Measurements from ENCODE around the gene ARHGAP26.
A peak's percentile ranks its signal among the peaks of the same experiment; 100 is the strongest.

The ARHGAP26 gene

DNA sequence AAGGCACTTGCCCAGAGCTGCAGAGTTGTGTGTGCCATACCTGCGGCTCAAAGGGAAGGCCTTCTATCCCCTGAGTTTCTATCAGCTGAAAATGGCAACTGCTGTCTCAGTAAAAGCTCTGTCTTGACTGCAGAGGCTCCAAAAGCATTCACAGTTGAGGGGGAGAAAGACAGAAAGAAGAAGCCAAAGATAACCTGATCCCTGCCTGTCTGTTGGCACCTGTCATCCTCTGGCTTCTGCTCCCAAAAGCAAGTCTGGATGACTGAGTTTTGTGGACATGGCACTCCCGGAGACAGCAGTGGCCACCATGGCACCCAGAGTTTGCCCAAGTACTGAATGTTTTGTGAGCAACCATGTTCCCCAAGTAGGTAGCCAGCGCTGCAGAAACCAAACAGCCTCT lies 456.7 kb downstream of the ARHGAP26 start:
- H3K4me2 ChIP-seq (ENCODE audit: low read length), result no peak overlapping the region
- H3K9me3 ChIP-seq (replicated peaks; ENCODE audit: low read length), result no peaks in the 10 kb centered on the region
- H3K27me3 ChIP-seq (ENCODE audit: control insufficient read depth, insufficient read depth, low read length), result no peaks in the 10 kb centered on the region
- H3K4me1 ChIP-seq (ENCODE audit: control insufficient read depth, insufficient read depth, low read length), result peaks cover 14% of the 10 kb centered on the region
- H3K4me3 ChIP-seq (ENCODE audit: low read length), result no peak overlapping the region
- H3K36me3 ChIP-seq (ENCODE audit: insufficient read depth, low read length), result no peaks in the 10 kb centered on the region
- H3K9ac ChIP-seq (ENCODE audit: low read depth, low read length), result no peak overlapping the region

GRCh38 chr5:143227301-143227700 lies 457.1 kb downstream of the ARHGAP26 start:
- Histone ChIP-seq H3K27me3 (ENCODE audit: control insufficient read depth, insufficient read depth, low read length) (no peaks in the 10 kb centered on the region), H3K36me3 (ENCODE audit: insufficient read depth, low read length) (no peaks in the 10 kb centered on the region), H3K4me1 (ENCODE audit: control insufficient read depth, insufficient read depth, low read length) (peaks cover 14% of the 10 kb centered on the region), H3K4me2 (ENCODE audit: low read length) (no peak overlapping the region), H3K9me3 (replicated peaks; ENCODE audit: low read length) (no peaks in the 10 kb centered on the region), H3K4me3 (ENCODE audit: low read length) (no peak overlapping the region), H3K9ac (ENCODE audit: low read depth, low read length) (no peak overlapping the region)

GRCh38 chr5:143228597-143229293 lies 458.6 kb downstream of the ARHGAP26 start:
- H3K4me1 ChIP-seq (ENCODE audit: control insufficient read depth, insufficient read depth, low read length), result peaks cover 18% of the 10 kb centered on the region
- H3K27me3 ChIP-seq (ENCODE audit: control insufficient read depth, insufficient read depth, low read length), result no peaks in the 10 kb centered on the region
- no peaks in the 10 kb centered on the region for H3K9me3 ChIP-seq (replicated peaks; ENCODE audit: low read length)
- H3K4me3 ChIP-seq (ENCODE audit: low read length), result no peak overlapping the region
- no peak overlapping the region for H3K9ac ChIP-seq (ENCODE audit: low read depth, low read length)
- no peak overlapping the region for H3K4me2 ChIP-seq (ENCODE audit: low read length)
- no peaks in the 10 kb centered on the region for H3K36me3 ChIP-seq (ENCODE audit: insufficient read depth, low read length)

DNA sequence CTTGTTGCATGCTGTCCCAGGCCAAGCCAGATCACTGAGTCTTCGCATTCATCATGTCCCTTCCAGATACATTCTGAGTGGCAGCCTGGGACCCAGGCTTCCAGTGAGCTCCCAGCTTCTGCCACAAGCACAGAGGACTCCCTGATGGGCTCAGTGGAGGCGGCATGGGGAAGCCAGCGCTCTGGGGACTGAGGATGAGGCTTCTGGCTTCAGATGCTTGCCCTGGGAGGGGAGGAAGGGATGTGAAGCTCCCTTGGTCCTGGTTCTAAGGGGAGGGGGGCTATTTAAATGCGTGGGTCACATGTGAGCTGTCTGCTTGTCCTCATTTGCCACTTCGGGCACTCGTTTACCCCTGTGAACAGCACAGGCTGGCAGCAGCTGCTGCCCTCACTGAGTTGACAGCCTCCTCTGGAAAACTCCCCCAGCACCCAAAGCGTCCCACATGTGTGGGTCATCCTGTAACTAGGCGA lies 459.3 kb downstream of the ARHGAP26 start:
- no peaks in the 10 kb centered on the region for H3K9me3 ChIP-seq (replicated peaks; ENCODE audit: low read length)
- H3K4me2 ChIP-seq (ENCODE audit: low read length), result no peak overlapping the region

DNA sequence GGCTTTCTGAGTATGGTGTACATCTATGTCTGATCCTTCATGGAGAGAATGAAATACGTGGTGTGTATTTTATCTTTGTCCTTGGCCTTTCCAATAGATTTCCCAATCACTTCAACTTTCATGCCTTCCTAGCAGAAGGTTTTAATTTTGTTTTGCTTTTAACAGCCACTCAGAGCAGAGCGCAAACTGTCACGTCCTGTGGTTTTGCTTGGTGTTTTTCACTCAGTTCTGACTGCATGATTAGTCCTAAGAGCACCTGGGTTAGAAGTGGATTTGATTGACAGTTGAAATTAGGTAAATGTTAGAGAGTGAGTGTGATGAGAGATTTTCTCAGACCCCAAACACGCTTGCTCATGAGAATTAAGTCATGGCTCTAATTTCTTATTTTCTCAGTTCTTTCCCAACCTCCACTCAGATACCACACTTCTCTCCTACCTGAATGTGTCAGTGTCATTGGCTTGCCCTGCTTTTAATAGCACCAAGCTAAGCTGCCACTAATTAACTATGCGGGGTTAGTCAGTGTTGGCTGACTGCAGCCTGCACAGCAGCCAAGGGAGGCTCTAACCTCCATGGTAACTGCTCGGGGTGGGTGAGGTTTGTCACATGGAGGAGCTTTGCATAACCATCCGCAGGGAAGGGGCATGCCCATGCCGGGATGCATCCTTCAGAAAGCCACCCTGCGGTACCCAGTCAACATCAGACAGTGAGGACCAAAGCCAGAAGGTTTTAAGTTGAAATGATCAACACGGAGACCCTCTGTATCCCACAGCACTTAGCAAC lies 459.9 kb downstream of the ARHGAP26 start:
- Histone ChIP-seq H3K4me1 (ENCODE audit: control insufficient read depth, insufficient read depth, low read length) (peaks cover 21% of the 10 kb centered on the region), H3K4me2 (ENCODE audit: low read length) (peak overlapping the region; percentile 1), H3K4me3 (ENCODE audit: low read length) (no peak overlapping the region), H3K9me3 (replicated peaks; ENCODE audit: low read length) (no peaks in the 10 kb centered on the region), H3K36me3 (ENCODE audit: insufficient read depth, low read length) (no peaks in the 10 kb centered on the region), H3K27me3 (ENCODE audit: control insufficient read depth, insufficient read depth, low read length) (no peaks in the 10 kb centered on the region), H3K9ac (ENCODE audit: low read depth, low read length) (no peak overlapping the region)

More for the DNA sequence above, 459.3 kb downstream of the ARHGAP26 start:
- no peak overlapping the region for H3K4me3 ChIP-seq (ENCODE audit: low read length)
- no peak overlapping the region for H3K9ac ChIP-seq (ENCODE audit: low read depth, low read length)
- H3K36me3 ChIP-seq (ENCODE audit: insufficient read depth, low read length), result no peaks in the 10 kb centered on the region
- no peaks in the 10 kb centered on the region for H3K27me3 ChIP-seq (ENCODE audit: control insufficient read depth, insufficient read depth, low read length)
- peaks cover 18% of the 10 kb centered on the region for H3K4me1 ChIP-seq (ENCODE audit: control insufficient read depth, insufficient read depth, low read length)

- no peaks in the 10 kb centered on the region for H3K36me3 ChIP-seq (ENCODE audit: insufficient read depth, low read length)
- H3K27me3 ChIP-seq (ENCODE audit: control insufficient read depth, insufficient read depth, low read length), result no peaks in the 10 kb centered on the region
- no peak overlapping the region for H3K4me3 ChIP-seq (ENCODE audit: low read length)
- H3K4me1 ChIP-seq (ENCODE audit: control insufficient read depth, insufficient read depth, low read length), result peaks cover 26% of the 10 kb centered on the region
- H3K9ac ChIP-seq (ENCODE audit: low read depth, low read length), result no peak overlapping the region
- no peaks in the 10 kb centered on the region for H3K9me3 ChIP-seq (replicated peaks; ENCODE audit: low read length)
- H3K4me2 ChIP-seq (ENCODE audit: low read length), result no peak overlapping the region
These were observed 460.5 kb downstream of the ARHGAP26 start for GRCh38 chr5:143230676-143230996.

- Histone ChIP-seq H3K4me1 (ENCODE audit: control insufficient read depth, insufficient read depth, low read length) (peaks cover 27% of the 10 kb centered on the region), H3K36me3 (ENCODE audit: insufficient read depth, low read length) (no peaks in the 10 kb centered on the region), H3K9me3 (replicated peaks; ENCODE audit: low read length) (no peaks in the 10 kb centered on the region), H3K27me3 (ENCODE audit: control insufficient read depth, insufficient read depth, low read length) (no peaks in the 10 kb centered on the region), H3K9ac (ENCODE audit: low read depth, low read length) (no peak overlapping the region), H3K4me3 (ENCODE audit: low read length) (no peak overlapping the region), H3K4me2 (ENCODE audit: low read length) (no peak overlapping the region)
These were observed 461.2 kb downstream of the ARHGAP26 start for GRCh38 chr5:143231416-143231815.

- Histone ChIP-seq H3K4me3 (ENCODE audit: low read length) (no peak overlapping the region), H3K36me3 (ENCODE audit: insufficient read depth, low read length) (no peaks in the 10 kb centered on the region), H3K9me3 (replicated peaks; ENCODE audit: low read length) (no peaks in the 10 kb centered on the region), H3K9ac (ENCODE audit: low read depth, low read length) (no peak overlapping the region), H3K27me3 (ENCODE audit: control insufficient read depth, insufficient read depth, low read length) (no peaks in the 10 kb centered on the region), H3K4me1 (ENCODE audit: control insufficient read depth, insufficient read depth, low read length) (peaks cover 27% of the 10 kb centered on the region), H3K4me2 (ENCODE audit: low read length) (no peak overlapping the region)
These were observed 462.0 kb downstream of the ARHGAP26 start for GRCh38 chr5:143231973-143232812.

DNA sequence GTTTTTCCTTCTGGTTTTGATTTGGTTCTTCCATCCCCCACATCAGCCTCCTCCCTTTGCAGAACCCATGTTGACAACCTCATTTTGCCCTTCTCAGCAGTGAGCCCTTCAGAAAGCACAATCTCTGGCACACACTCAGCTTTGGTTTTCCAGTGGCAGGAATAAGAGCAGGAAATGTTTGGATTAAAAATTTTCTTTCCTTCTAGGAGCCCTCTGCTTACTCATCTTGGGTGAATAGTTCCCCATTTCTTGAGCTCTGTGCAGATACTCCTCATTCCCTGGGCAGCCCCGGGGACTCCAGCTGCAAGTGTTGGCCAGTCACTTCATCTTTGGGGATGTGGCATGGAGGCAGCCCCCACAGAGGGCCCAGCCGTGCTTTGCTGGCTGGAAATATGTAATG lies 462.9 kb downstream of the ARHGAP26 start:
- Histone ChIP-seq H3K36me3 (ENCODE audit: insufficient read depth, low read length) (no peaks in the 10 kb centered on the region), H3K4me3 (ENCODE audit: low read length) (no peak overlapping the region), H3K9ac (ENCODE audit: low read depth, low read length) (no peak overlapping the region)

DNA sequence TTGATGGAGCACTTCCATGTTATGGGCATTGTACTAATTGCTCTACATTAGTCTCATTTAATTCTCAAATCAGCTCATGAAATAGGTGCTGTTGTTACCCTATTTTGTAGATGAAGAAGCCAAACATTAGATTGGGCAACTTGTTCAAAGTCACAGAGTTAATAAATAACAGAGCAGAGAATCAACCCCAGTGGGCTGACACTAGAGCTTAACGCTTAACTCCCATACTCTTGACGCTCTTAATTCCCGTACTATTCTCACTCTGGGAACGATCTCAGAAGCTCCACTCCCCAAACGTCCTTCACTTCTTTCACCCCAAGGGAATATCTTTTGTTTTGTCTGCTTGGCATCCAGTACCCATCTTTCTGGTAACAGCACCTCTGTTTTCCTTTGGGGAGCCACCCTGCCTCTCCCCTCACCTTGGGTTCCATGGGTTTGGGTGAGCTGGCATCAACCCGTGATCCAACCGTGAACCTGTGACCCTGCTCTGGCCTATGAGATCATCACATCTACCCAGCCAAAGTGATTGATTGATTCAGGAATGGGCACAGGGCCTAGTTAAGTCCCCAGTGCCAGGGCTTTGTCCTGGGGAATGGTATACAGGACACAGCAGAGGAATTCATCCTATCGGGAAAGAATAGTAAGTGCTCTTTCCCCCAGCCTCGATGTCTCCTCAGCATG lies 464.1 kb downstream of the ARHGAP26 start:
- H3K9ac ChIP-seq (ENCODE audit: low read depth, low read length), result no peak overlapping the region
- no peak overlapping the region for H3K4me3 ChIP-seq (ENCODE audit: low read length)
- H3K4me2 ChIP-seq (ENCODE audit: low read length), result no peak overlapping the region
- H3K4me1 ChIP-seq (ENCODE audit: control insufficient read depth, insufficient read depth, low read length), result peaks cover 24% of the 10 kb centered on the region
- no peaks in the 10 kb centered on the region for H3K27me3 ChIP-seq (ENCODE audit: control insufficient read depth, insufficient read depth, low read length)
- no peaks in the 10 kb centered on the region for H3K9me3 ChIP-seq (replicated peaks; ENCODE audit: low read length)
- H3K36me3 ChIP-seq (ENCODE audit: insufficient read depth, low read length), result no peaks in the 10 kb centered on the region

More for the DNA sequence above, 462.9 kb downstream of the ARHGAP26 start:
- no peaks in the 10 kb centered on the region for H3K27me3 ChIP-seq (ENCODE audit: control insufficient read depth, insufficient read depth, low read length)
- peak overlapping the region; percentile 43 for H3K4me2 ChIP-seq (ENCODE audit: low read length)
- no peaks in the 10 kb centered on the region for H3K9me3 ChIP-seq (replicated peaks; ENCODE audit: low read length)
- H3K4me1 ChIP-seq (ENCODE audit: control insufficient read depth, insufficient read depth, low read length), result peaks cover 27% of the 10 kb centered on the region

GRCh38 chr5:143235423-143235822 lies 465.2 kb downstream of the ARHGAP26 start:
- Histone ChIP-seq H3K4me3 (ENCODE audit: low read length) (no peak overlapping the region), H3K4me2 (ENCODE audit: low read length) (no peak overlapping the region), H3K9ac (ENCODE audit: low read depth, low read length) (no peak overlapping the region), H3K36me3 (ENCODE audit: insufficient read depth, low read length) (no peaks in the 10 kb centered on the region), H3K4me1 (ENCODE audit: control insufficient read depth, insufficient read depth, low read length) (peaks cover 13% of the 10 kb centered on the region), H3K9me3 (replicated peaks; ENCODE audit: low read length) (no peaks in the 10 kb centered on the region), H3K27me3 (ENCODE audit: control insufficient read depth, insufficient read depth, low read length) (no peaks in the 10 kb centered on the region)
